NCI-H446 (cell line): ENCODE measurements around the gene IRF4.
"Not testable (repeated sequence)": the region's sequence is repeated elsewhere in the genome, so short reads cannot be mapped to it uniquely, and the experiment has no call there.

Experiments used
- DNase-seq, 2 experiments: peaks; one replicate each; lab custom pipeline; 2025; lab: John Stamatoyannopoulos, UW

The IRF4 gene

GRCh38 chr6:366389-367297 is 24.9 kb upstream of the IRF4 start:
- no peak for DNase-seq

- DNase-seq: no peak
Measured at GRCh38 chr6:367298-367794, 24.2 kb upstream of the IRF4 start.

GRCh38 chr6:367891-368630 is 23.5 kb upstream of the IRF4 start:
- no peak for DNase-seq

- no peak for DNase-seq
Measured at GRCh38 chr6:369559-370431, 21.8 kb upstream of the IRF4 start.

- DNase-seq: no peak
Measured at GRCh38 chr6:370555-370954, 21.0 kb upstream of the IRF4 start.

GRCh38 chr6:371851-372250 is 19.7 kb upstream of the IRF4 start:
- DNase-seq: not testable (repeated sequence)

GRCh38 chr6:372336-372911 is 19.1 kb upstream of the IRF4 start:
- no peak for DNase-seq

- no peak for DNase-seq
Measured at GRCh38 chr6:373031-373430, 18.5 kb upstream of the IRF4 start.

- no peak for DNase-seq
Measured at GRCh38 chr6:373773-374724, 17.5 kb upstream of the IRF4 start.

- DNase-seq: no peak
Measured at GRCh38 chr6:374956-375355, 16.6 kb upstream of the IRF4 start.

GRCh38 chr6:376827-377640 is 14.5 kb upstream of the IRF4 start:
- no peak for DNase-seq

GRCh38 chr6:377641-378020 is 13.9 kb upstream of the IRF4 start:
- DNase-seq: not testable (repeated sequence)

- no peak for DNase-seq
Measured at GRCh38 chr6:378090-378957, 13.2 kb upstream of the IRF4 start.

- no peak for DNase-seq
Measured at GRCh38 chr6:378958-379409, 12.6 kb upstream of the IRF4 start.

- no peak for DNase-seq
Measured at GRCh38 chr6:379410-380181, 12.0 kb upstream of the IRF4 start.

- DNase-seq: no peak
Measured at GRCh38 chr6:380234-381218, 11.0 kb upstream of the IRF4 start.
